HTERT RPE-1 (cell line): ENCODE results near the gene DERA.

Experiments
- in situ Hi-C: fragments of 300-500 bp; cut with MboI; formaldehyde crosslinking; loops from 4 replicates; pipeline ENCODE4 v1.14.3; 2020; ENCODE audit warnings: low sequenced_read_pairs

Gene DERA

GRCh38 chr12:15910864-15911721, at the start of gene DERA:
DERA (plus strand) TSS chr12:15911332; CDS start chr12:15911384, 52 bp downstream.
- in situ Hi-C loops = no loop called here

GRCh38 chr12:15861404-15861803, 49.7 kb upstream of the DERA start:
- in situ Hi-C loops = loop anchor here (25.0 kb wide), 1 partner anchor 274 kb away; no protein-coding TSS in a partner anchor

- in situ Hi-C loops = loop anchor here (25.0 kb wide), 1 partner anchor 276 kb away; no protein-coding TSS in a partner anchor
Observed at GRCh38 chr12:15862840-15863239, 48.3 kb upstream of the DERA start.

GRCh38 chr12:15863372-15863771, 47.8 kb upstream of the DERA start:
- in situ Hi-C loops = loop anchor here (25.0 kb wide), 1 partner anchor 276 kb away; no protein-coding TSS in a partner anchor

- in situ Hi-C loops = loop anchor here (25.0 kb wide), 1 partner anchor 277 kb away; no protein-coding TSS in a partner anchor
Observed at GRCh38 chr12:15863984-15864383, 47.1 kb upstream of the DERA start.

- in situ Hi-C loops = loop anchor here (25.0 kb wide), 1 partner anchor 281 kb away; no protein-coding TSS in a partner anchor
Observed at GRCh38 chr12:15868186-15868585, 42.9 kb upstream of the DERA start.

GRCh38 chr12:15873556-15873955, 37.6 kb upstream of the DERA start:
- in situ Hi-C loops = loop anchor here (25.0 kb wide), 1 partner anchor 286 kb away; no protein-coding TSS in a partner anchor

GRCh38 chr12:15874556-15875145, 36.5 kb upstream of the DERA start:
- in situ Hi-C loops = loop anchor here (25.0 kb wide), 1 partner anchor 287 kb away; no protein-coding TSS in a partner anchor

GRCh38 chr12:15875863-15876262, 35.3 kb upstream of the DERA start:
- in situ Hi-C loops = no loop called here

GRCh38 chr12:15879413-15879812, 31.7 kb upstream of the DERA start:
- in situ Hi-C loops = no loop called here

- in situ Hi-C loops = no loop called here
Observed at GRCh38 chr12:15880721-15881120, 30.4 kb upstream of the DERA start.

GRCh38 chr12:15882118-15882971, 28.8 kb upstream of the DERA start, which contains the start of gene STRAP:
STRAP (plus strand) TSS chr12:15882387; CDS start chr12:15882708, 321 bp downstream.
- in situ Hi-C loops = no loop called here

- in situ Hi-C loops = no loop called here
Observed at GRCh38 chr12:15883536-15883935, 27.6 kb upstream of the DERA start.

GRCh38 chr12:15886372-15887042, 24.6 kb upstream of the DERA start:
- in situ Hi-C loops = no loop called here

GRCh38 chr12:15887043-15887817, 23.9 kb upstream of the DERA start:
- in situ Hi-C loops = no loop called here

- in situ Hi-C loops = no loop called here
Observed at GRCh38 chr12:15892645-15893259, 18.4 kb upstream of the DERA start.

GRCh38 chr12:15893260-15893659, 17.9 kb upstream of the DERA start:
- in situ Hi-C loops = no loop called here

GRCh38 chr12:15896867-15897266, 14.3 kb upstream of the DERA start:
- in situ Hi-C loops = no loop called here

- in situ Hi-C loops = no loop called here
Observed at GRCh38 chr12:15897433-15897832, 13.7 kb upstream of the DERA start.
